NCI-H524 (cell line): ENCODE data around the gene PCDHGA12.
"Not testable (repeated sequence)": the region's sequence is repeated elsewhere in the genome, so short reads cannot be mapped to it uniquely, and the experiment has no call there.

Source experiments
- DNase-seq, 2 experiments: peaks; one replicate each; lab custom pipeline; 2025; lab: John Stamatoyannopoulos, UW

The PCDHGA12 gene

DNA sequence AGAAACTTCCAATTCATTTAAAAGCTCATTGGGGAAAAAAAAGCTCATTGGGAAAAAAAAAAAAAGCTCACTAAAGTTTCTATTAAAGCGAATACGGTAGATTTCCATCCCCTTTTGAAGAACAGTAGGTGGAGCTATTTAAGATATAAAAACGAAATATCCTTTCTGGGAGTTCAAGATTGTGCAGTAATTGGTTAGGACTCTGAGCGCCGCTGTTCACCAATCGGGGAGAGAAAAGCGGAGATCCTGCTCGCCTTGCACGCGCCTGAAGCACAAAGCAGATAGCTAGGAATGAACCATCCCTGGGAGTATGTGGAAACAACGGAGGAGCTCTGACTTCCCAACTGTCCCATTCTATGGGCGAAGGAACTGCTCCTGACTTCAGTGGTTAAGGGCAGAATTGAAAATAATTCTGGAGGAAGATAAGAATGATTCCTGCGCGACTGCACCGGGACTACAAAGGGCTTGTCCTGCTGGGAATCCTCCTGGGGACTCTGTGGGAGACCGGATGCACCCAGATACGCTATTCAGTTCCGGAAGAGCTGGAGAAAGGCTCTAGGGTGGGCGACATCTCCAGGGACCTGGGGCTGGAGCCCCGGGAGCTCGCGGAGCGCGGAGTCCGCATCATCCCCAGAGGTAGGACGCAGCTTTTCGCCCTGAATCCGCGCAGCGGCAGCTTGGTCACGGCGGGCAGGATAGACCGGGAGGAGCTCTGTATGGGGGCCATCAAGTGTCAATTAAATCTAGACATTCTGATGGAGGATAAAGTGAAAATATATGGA, at the start of gene PCDHGA12:
PCDHGA12 (plus strand) TSS at position 176 of the 782 bp plus-strand sequence; CDS start at position 429, 253 bp downstream.
- no peak for DNase-seq

DNA sequence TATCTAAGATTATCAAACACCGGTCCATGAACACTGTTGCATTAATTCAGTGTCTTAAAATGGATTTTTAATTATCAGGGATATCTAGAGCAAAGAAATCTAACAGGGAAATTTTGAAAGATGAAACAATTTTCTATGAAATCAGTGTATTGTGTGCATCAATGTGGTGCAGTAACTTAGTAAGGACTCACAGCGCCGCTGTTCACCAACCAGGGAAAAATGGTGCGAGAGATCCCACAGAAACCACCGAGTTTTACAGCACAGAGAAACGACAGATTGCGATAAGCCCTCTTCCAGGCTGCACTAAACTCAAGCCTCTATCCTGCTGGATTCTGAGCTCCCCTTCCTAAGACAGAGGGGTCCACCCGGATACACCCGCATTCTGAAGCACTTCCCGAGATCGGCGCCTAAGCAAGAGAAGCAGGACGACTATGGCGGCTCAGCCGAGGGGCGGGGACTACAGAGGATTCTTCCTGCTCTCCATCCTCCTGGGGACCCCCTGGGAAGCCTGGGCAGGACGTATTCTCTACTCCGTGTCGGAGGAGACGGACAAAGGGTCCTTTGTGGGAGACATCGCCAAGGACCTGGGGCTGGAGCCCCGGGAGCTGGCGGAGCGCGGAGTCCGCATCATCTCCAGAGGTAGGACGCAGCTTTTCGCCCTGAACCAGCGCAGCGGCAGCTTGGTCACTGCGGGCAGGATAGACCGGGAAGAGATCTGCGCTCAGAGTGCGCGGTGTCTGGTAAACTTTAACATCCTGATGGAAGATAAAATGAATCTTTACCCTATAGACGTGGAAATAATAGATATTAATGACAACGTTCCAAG, 47.6 kb upstream of the PCDHGA12 start, which contains the start of gene PCDHGA7:
PCDHGA7 (plus strand) TSS at position 274 of the 826 bp plus-strand sequence; CDS start at position 432, 158 bp downstream.
- no peak for DNase-seq

DNA sequence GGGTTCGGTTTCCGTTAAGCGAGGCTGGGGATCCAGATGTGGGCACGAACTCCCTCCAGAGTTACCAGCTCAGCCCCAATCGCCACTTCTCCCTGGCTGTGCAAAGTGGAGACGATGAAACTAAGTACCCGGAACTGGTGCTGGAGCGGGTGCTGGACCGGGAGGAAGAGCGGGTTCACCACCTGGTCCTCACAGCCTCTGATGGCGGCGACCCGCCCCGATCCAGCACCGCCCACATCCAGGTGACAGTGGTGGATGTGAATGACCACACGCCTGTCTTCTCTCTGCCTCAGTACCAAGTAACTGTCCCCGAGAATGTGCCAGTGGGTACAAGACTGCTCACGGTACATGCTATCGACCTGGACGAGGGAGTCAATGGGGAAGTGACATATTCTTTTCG, 47.0 kb upstream of the PCDHGA12 start:
- DNase-seq: no peak

DNA sequence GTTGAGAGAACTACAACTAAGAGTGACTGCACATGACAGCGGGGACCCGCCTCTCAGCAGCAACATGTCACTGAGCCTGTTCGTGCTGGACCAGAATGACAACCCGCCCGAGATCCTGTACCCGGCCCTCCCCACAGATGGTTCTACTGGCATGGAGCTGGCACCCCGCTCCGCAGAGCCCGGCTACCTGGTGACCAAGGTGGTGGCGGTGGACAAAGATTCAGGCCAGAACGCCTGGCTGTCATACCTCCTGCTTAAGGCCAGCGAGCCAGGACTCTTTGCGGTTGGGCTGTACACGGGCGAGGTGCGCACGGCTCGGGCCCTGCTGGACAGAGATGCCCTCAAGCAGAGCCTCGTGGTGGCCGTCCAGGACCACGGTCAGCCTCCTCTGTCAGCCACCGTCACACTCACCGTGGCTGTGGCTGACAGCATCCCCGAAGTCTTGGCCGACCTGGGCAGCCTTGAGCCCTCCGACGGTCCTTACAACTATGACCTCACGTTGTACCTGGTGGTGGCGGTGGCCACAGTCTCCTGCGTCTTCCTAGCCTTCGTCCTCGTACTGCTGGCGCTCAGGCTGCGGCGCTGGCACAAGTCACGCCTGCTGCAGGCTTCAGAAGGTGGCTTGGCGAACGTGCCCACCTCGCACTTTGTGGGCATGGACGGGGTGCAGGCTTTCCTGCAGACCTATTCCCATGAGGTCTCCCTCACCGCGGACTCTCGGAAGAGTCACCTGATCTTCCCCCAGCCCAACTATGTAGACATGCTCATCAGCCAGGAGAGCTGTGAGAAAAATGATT, 45.6 kb upstream of the PCDHGA12 start:
- DNase-seq: no peak

DNA sequence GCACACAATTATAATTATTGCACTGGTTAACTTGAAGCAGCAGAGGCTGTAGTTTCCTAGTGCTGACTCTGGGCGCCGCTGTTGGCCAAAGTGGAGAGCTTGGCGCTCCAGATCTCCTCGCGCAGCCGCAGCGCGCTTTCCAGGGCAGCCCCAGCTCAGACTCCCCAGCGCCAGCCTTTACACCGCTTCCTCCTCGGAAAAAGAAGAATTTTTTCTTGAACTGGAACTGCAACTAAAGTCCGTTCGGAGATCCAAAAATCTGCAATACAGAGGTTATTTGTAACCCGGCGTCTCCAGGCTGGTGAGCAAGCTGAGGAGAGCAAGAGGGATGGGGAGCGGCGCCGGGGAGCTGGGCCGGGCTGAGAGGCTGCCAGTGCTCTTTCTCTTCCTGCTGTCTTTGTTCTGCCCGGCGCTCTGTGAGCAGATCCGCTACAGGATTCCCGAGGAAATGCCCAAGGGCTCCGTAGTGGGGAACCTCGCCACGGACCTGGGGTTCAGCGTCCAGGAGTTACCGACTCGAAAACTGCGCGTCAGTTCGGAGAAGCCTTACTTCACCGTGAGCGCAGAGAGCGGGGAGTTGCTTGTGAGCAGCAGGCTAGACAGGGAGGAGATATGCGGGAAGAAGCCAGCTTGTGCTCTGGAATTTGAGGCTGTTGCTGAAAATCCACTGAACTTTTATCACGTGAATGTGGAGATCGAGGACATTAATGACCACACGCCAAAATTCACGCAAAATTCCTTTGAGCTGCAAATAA, 42.6 kb upstream of the PCDHGA12 start, which contains the start of gene PCDHGB4:
PCDHGB4 (plus strand) TSS at position 142 of the 755 bp plus-strand sequence; CDS start at position 329, 187 bp downstream.
- DNase-seq: not testable (repeated sequence)

DNA sequence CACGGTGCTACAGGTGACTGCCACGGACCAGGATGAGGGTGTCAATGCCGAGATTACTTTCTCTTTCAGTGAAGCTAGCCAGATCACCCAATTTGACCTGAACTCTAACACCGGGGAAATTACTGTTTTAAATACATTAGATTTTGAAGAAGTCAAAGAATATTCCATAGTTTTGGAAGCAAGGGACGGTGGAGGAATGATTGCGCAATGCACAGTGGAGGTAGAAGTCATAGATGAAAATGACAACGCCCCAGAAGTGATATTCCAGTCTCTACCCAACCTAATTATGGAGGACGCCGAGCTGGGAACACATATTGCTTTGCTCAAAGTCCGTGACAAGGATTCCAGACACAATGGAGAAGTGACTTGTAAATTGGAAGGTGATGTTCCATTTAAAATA, 41.6 kb upstream of the PCDHGA12 start:
- DNase-seq: no peak

DNA sequence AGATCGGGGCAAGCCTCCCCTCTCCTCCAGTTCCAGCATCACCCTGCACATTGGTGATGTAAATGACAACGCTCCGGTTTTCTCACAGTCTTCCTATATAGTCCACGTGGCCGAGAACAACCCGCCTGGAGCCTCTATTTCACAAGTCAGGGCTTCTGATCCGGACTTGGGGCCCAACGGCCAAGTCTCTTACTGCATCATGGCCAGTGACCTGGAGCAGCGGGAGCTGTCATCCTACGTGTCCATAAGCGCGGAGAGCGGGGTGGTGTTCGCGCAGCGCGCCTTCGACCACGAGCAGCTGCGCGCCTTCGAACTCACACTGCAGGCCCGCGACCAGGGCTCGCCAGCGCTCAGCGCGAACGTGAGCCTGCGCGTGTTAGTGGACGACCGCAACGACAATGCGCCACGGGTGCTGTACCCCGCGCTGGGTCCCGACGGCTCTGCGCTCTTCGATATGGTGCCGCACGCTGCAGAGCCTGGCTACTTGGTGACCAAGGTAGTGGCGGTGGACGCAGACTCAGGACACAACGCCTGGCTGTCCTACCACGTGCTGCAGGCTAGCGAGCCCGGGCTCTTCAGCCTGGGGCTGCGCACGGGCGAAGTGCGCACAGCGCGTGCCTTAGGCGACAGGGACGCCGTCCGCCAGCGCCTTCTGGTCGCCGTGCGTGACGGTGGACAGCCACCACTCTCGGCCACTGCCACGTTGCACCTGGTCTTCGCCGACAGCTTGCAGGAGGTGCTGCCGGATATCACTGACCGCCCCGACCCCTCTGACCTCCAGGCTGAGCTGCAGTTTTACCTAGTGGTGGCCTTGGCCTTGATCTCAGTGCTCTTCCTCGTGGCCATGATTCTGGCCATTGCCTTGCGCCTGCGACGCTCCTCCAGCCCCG, 40.9 kb upstream of the PCDHGA12 start:
- no peak for DNase-seq

DNA sequence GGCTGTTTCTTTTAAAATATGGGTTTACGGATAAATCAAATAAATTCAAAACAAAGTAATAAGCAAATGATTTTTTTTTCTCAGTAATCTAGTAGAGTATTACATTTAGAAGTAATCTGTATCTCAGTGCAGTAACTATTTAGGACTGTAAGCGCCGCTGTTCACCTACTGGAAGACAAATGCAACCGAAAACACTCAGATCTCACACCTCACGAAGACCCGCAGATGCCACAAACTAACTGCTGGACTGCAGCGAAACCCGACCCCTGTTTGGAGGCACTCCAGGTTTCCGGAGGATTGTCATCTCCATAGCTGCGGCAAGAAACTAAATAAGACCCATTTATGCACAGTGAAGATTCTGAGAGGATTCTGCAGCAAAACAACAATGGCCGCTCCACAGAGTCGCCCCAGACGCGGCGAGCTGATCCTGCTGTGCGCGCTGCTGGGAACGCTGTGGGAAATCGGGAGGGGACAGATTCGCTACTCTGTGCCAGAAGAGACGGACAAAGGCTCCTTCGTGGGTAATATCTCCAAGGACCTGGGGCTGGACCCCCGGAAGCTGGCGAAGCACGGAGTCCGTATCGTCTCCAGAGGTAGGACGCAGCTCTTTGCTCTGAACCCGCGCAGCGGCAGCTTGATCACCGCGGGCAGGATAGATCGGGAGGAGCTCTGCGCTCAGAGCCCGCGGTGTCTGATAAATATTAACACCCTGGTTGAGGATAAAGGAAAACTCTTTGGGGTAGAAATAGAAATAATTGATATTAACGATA, 37.7 kb upstream of the PCDHGA12 start, which contains the start of gene PCDHGA8:
PCDHGA8 (plus strand) TSS at position 205 of the 770 bp plus-strand sequence; CDS start at position 386, 181 bp downstream.
- no peak for DNase-seq

DNA sequence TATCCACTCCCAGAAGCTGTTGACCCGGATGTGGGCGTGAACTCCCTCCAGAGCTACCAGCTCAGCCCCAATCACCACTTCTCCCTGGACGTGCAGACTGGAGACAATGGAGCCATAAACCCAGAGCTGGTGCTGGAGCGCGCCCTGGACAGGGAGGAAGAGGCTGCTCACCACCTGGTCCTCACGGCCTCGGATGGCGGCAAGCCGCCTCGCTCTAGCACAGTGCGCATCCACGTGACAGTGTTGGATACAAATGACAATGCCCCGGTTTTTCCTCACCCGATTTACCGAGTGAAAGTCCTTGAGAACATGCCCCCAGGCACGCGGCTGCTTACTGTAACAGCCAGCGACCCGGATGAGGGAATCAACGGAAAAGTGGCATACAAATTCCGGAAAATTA, 37.0 kb upstream of the PCDHGA12 start:
- DNase-seq: no peak

DNA sequence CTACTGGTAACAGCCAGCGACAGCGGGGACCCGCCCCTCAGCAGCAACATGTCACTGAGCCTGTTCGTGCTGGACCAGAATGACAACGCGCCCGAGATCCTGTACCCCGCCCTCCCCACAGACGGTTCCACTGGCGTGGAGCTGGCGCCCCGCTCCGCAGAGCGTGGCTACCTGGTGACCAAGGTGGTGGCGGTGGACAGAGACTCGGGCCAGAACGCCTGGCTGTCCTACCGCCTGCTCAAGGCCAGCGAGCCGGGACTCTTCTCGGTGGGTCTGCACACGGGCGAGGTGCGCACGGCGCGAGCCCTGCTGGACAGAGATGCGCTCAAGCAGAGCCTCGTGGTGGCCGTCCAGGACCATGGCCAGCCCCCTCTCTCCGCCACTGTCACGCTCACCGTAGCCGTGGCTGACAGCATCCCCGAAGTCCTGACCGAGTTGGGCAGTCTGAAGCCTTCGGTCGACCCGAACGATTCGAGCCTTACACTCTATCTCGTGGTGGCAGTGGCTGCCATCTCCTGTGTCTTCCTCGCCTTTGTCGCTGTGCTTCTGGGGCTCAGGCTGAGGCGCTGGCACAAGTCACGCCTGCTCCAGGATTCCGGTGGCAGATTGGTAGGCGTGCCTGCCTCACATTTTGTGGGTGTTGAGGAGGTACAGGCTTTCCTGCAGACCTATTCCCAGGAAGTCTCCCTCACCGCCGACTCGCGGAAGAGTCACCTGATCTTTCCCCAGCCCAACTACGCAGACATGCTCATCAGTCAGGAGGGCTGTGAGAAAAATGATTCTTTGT, 35.7 kb upstream of the PCDHGA12 start:
- not testable (repeated sequence) for DNase-seq

DNA sequence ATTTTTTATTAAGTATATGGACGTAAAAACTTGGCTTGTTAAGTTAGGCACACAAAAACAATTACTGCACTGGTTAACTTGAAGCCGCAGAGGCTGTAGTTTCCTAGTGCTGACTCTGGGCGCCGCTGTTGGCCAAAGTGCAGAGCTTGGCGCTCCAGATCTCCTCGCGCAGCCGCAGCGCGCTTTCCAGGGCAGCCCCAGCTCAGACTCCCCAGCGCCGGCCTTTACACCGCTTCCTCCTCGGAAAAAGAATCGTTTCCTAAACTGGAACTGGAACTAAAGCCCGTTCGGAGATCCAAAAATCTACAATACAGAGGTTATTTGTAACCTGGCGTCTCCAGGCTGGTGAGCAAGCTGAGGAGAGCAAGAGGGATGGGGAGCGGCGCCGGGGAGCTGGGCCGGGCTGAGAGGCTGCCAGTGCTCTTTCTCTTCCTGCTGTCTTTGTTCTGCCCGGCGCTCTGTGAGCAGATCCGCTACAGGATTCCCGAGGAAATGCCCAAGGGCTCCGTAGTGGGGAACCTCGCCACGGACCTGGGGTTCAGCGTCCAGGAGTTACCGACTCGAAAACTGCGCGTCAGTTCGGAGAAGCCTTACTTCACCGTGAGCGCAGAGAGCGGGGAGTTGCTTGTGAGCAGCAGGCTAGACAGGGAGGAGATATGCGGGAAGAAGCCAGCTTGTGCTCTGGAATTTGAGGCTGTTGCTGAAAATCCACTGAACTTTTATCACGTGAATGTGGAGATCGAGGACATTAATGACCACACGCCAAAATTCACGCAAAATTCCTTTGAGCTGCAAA, 32.4 kb upstream of the PCDHGA12 start, which contains the start of gene PCDHGB5:
PCDHGB5 (plus strand) TSS at position 192 of the 796 bp plus-strand sequence; CDS start at position 373, 181 bp downstream.
- DNase-seq: not testable (repeated sequence)

DNA sequence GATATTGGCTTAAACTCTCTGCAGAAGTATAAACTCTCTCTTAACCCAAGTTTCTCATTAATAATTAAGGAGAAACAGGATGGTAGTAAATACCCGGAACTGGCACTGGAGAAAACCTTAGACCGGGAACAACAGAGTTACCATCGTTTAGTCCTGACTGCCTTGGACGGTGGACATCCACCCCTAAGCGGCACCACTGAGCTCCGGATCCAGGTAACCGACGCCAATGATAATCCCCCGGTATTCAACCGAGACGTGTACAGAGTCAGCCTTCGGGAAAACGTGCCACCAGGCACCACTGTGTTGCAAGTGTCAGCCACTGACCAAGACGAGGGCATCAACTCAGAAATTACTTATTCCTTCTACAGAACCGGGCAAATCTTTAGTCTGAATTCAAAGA, 31.7 kb upstream of the PCDHGA12 start:
- DNase-seq: no peak

DNA sequence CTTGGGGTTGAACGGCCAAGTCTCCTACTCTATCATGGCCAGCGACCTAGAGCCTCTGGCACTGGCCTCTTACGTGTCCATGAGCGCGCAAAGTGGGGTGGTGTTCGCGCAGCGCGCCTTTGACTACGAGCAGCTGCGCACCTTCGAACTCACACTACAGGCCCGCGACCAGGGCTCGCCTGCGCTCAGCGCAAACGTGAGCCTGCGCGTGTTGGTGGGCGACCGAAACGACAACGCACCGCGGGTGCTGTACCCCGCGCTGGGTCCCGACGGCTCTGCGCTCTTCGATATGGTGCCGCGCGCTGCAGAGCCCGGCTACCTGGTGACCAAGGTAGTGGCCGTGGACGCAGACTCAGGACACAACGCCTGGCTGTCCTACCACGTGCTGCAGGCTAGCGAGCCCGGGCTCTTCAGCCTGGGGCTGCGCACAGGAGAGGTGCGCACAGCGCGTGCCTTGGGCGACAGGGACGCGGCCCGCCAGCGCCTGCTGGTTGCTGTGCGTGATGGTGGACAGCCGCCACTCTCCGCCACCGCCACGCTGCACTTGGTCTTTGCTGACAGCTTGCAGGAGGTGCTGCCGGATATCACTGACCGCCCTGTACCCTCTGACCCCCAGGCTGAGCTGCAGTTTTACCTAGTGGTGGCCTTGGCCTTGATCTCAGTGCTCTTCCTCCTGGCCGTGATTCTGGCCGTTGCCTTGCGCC, 30.6 kb upstream of the PCDHGA12 start:
- no peak for DNase-seq

DNA sequence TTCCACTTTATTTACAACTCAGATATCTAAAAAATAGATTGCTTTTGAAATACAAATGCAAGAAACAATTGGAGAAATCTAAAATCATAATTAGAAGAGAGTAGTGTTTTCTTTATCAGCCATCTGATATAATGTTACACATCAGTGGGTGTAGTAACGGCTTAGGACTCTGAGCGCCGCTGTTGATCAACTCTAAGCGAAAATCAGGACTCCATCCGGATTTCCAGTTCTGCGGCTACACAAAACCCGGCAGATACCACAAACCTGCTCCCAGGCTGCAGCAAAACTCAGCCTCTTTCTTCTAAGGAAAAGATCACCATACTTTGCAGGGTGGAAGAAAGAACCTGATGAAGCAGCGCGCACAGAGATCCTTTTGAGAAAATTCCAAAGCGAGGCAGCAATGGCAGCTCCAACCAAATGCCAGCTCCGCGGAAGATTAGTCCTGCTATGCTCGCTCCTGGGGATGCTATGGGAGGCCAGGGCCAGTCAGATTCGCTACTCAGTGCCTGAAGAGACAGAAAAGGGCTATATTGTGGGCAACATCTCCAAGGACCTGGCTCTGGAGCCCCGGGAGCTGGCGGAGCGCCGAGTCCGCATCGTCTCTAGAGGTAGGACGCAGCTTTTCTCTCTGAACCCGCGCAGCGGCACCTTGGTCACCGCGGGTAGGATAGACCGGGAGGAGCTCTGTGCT, 27.6 kb upstream of the PCDHGA12 start, which contains the start of gene PCDHGA9:
PCDHGA9 (plus strand) TSS at position 226 of the 691 bp plus-strand sequence; CDS start at position 401, 175 bp downstream.
- peak in 1 of 2 experiments; percentile 15 for DNase-seq

DNA sequence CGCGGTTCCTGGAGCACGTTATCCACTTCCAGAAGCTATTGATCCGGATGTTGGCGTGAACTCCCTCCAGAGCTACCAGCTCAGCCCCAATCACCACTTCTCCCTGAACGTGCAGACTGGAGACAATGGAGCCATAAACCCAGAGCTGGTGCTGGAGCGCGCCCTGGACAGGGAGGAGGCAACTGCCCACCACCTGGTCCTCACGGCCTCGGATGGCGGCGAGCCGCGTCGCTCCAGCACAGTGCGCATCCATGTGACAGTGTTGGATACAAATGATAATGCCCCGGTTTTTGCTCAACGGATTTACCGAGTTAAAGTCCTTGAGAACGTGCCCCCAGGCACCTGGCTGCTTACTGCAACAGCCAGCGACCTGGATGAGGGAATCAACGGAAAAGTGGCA, 26.9 kb upstream of the PCDHGA12 start:
- no peak for DNase-seq
